K562 (cell line): ENCODE results near the gene MALAT1. TPM values are rescaled to one million over a fixed set of nuclear protein-coding genes. Genes with fewer than 3 reads are reported as not detected.
"Not testable (repeated sequence)": the region's sequence is repeated elsewhere in the genome, so short reads cannot be mapped to it uniquely, and the experiment has no call there.

ENCODE experiments used
- ATAC-seq: fragments of 200-7000 bp; cut with Tn5 transposase; 3 replicates; pipeline ENCODE4 v1.9.1; 2020; ENCODE audit warnings: moderate library complexity
- BruUV-seq: library from RNA; stranded (reverse); fragments of 400-500 nt; replicated peaks from 2 replicates; lab custom pipeline; 2021; lab: Mats Ljungman, UMichigan
- CTCF ChIA-PET: fragments of 300-600 bp; formaldehyde crosslinking; extraction: SDS; loops from one replicate; lab custom pipeline; 2021; ENCODE audit warnings: low intra/inter-chr PET ratio; lab: Yijun Ruan, JAX
- POLR2A ChIA-PET: fragments of 300-600, 350-650 bp; sonication (Branson Sonifier 250); formaldehyde crosslinking; extraction: SDS; loops from one replicate; lab custom pipeline; 2021; ENCODE audit warnings: antibody characterized with exemption, inconsistent platforms; lab: Yijun Ruan, JAX
- DNase-seq, 4 experiments: peaks; one replicate each; pipeline versions ENCODE4 v3.0.0 to v3.0.0-alpha.2; 2011 to 2018; ENCODE audit warnings: low spot score in 3 of 4, mixed read lengths in 3 of 4; ENCODE audit errors: extremely low read depth in 1 of 4
- FAIRE-seq: peaks from 2 replicates; lab custom pipeline; 2011; peaks lifted over from hg19 to GRCh38; lab: Jason Lieb, UNC
- H2AFZ ChIP-seq: 2 replicates; pipeline ENCODE4 v1.6.0; 2011; ENCODE audit warnings: low read depth, low read length, control low read depth, inconsistent platforms
- H3K27ac ChIP-seq: fragments of 200-600 bp; 3 replicates; pipeline ENCODE4 v1.8.0; 2011; ENCODE audit warnings: low read depth, mild to moderate bottlenecking, control low read depth, inconsistent platforms, low read length, moderate library complexity, mixed read lengths; ENCODE audit errors: extremely low read depth
- H3K27me3 ChIP-seq, 2 experiments: fragments of 300-600 bp in 1 of 2; 2 replicates in 1 of 2; 3 replicates in 1 of 2; pipeline versions ENCODE4 v1.6.0 to v1.8.0; 2011; ENCODE audit warnings: inconsistent platforms in 2 of 2, low read length in 2 of 2, mild to moderate bottlenecking in 1 of 2, mixed read lengths in 1 of 2, moderate library complexity in 1 of 2; ENCODE audit not compliant: control insufficient read depth in 2 of 2, insufficient read depth in 2 of 2
- H3K36me3 ChIP-seq: fragments of 300-600 bp; 3 replicates; pipeline ENCODE4 v1.8.0; 2011; ENCODE audit warnings: mild to moderate bottlenecking, low read length, inconsistent platforms; ENCODE audit not compliant: control insufficient read depth, insufficient read depth
- H3K4me1 ChIP-seq, 2 experiments: fragments of 200-600 bp in 1 of 2; replicated peaks in 1 of 2; 2 replicates in 1 of 2; 3 replicates in 1 of 2; pipeline versions ENCODE4 v1.5.1 to v1.8.0; 2011; ENCODE audit warnings: inconsistent platforms in 2 of 2, low read length in 2 of 2, mild to moderate bottlenecking in 1 of 2, mixed read lengths in 1 of 2, moderate library complexity in 1 of 2; ENCODE audit not compliant: control insufficient read depth in 2 of 2, insufficient read depth in 2 of 2
- H3K4me2 ChIP-seq: 2 replicates; pipeline ENCODE4 v1.6.1; 2011; ENCODE audit warnings: low read length, control low read depth, inconsistent platforms, mixed read lengths; ENCODE audit not compliant: insufficient read depth
- H3K4me3 ChIP-seq: fragments of 200-600 bp; sonication (generic), shearing (Covaris generic); 2 replicates; pipeline ENCODE4 v1.5.1; 2016; ENCODE audit warnings: control low read depth, inconsistent platforms
- H3K79me2 ChIP-seq: fragments of 200-600 bp; 3 replicates; pipeline ENCODE4 v1.8.0; 2011; ENCODE audit warnings: low read length, inconsistent platforms; ENCODE audit not compliant: control insufficient read depth, insufficient read depth
- H3K9ac ChIP-seq, 2 experiments: 2 replicates each; pipeline versions ENCODE4 v1.6.0 to v1.6.1; 2011; ENCODE audit warnings: low read depth in 2 of 2, low read length in 2 of 2, control low read depth in 1 of 2, inconsistent platforms in 1 of 2, mild to moderate bottlenecking in 1 of 2, mixed read lengths in 1 of 2; ENCODE audit not compliant: insufficient read depth in 1 of 2
- H3K9me1 ChIP-seq: one replicate; pipeline ENCODE4 v1.6.0; 2011; ENCODE audit warnings: inconsistent platforms, mild to moderate bottlenecking, low read length, moderate library complexity; ENCODE audit not compliant: control insufficient read depth, insufficient read depth
- H3K9me3 ChIP-seq: replicated peaks from 2 replicates; pipeline ENCODE4 v1.5.1; 2011; ENCODE audit warnings: low read depth, low read length, inconsistent platforms; ENCODE audit not compliant: control insufficient read depth, insufficient read depth
- H4K20me1 ChIP-seq: replicated peaks from 2 replicates; pipeline ENCODE4 v1.6.1; 2011; ENCODE audit warnings: low read length, inconsistent platforms, mixed read lengths; ENCODE audit not compliant: control insufficient read depth, insufficient read depth
- BACH1 ChIP-seq: fragments of 200-800 bp; sonication (Bioruptor generic); IDR thresholded peaks from 2 replicates; pipeline ENCODE4 v1.6.1; 2016; ENCODE audit warnings: missing genetic modification characterization, missing compliant biosample characterization
- CAMTA2 ChIP-seq: fragments of 250-450 bp; sonication (Bioruptor Pico); conservative IDR thresholded peaks from 2 replicates; pipeline ENCODE4 v1.5.1; 2022
- CSDE1 ChIP-seq, 2 experiments: fragments of 450-650 bp; IDR thresholded peaks; 2 replicates each; pipeline ENCODE4 v1.6.1; 2016; ENCODE audit warnings: mild to moderate bottlenecking in 1 of 2
- HMG20A ChIP-seq: fragments of 450-650 bp; formaldehyde crosslinking; conservative IDR thresholded peaks from 2 replicates; pipeline ENCODE4 v1.4.0; 2020; ENCODE audit warnings: mild to moderate bottlenecking, mixed read lengths
- IRF2 ChIP-seq: sonication (generic); formaldehyde crosslinking; IDR thresholded peaks from 2 replicates; pipeline ENCODE4 v1.8.1; 2022; ENCODE audit warnings: mild to moderate bottlenecking, missing genetic modification reagents
- LARP7 ChIP-seq: fragments of 450-650 bp; IDR thresholded peaks from 2 replicates; pipeline ENCODE4 v1.6.1; 2016
- PREB ChIP-seq: sonication (generic); formaldehyde crosslinking; IDR thresholded peaks from 2 replicates; pipeline ENCODE4 v1.8.1; 2023; ENCODE audit warnings: mild to moderate bottlenecking, missing genetic modification reagents
- SRSF1 ChIP-seq: fragments of 200-400 bp; formaldehyde crosslinking; IDR thresholded peaks from 2 replicates; pipeline ENCODE4 v1.6.1; 2017; ENCODE audit warnings: mild to moderate bottlenecking, low read depth, low read length, moderate library complexity
- U2AF2 ChIP-seq: fragments of 200-400 bp; formaldehyde crosslinking; optimal IDR thresholded peaks from 2 replicates; pipeline ENCODE3; 2017; ENCODE audit warnings: low read depth, mild to moderate bottlenecking, low read length
- ZBTB8A ChIP-seq: fragments of 450-650 bp; IDR thresholded peaks from 2 replicates; pipeline ENCODE4 v1.6.1; 2018; ENCODE audit warnings: mild to moderate bottlenecking, moderate library complexity; ENCODE audit not compliant: partially characterized antibody
- ZNF140 ChIP-seq: fragments of 250-450 bp; sonication (Bioruptor Pico); IDR thresholded peaks from 2 replicates; pipeline ENCODE4 v1.8.0; 2021; ENCODE audit warnings: moderate library complexity, mild to moderate bottlenecking, inconsistent platforms
- ZNF217 ChIP-seq: sonication (generic); formaldehyde crosslinking; IDR thresholded peaks from 2 replicates; pipeline ENCODE4 v1.8.0; 2022; ENCODE audit warnings: mild to moderate bottlenecking, missing genetic modification reagents
- WGBS: fragments of 100-300 bp; shearing (Covaris generic); methylation state at CpG from one replicate; pipeline ENCODE4 v1.1.6; 2016; ENCODE audit warnings: low coverage, mixed read lengths; ENCODE audit not compliant: insufficient coverage; ENCODE audit errors: missing lambda C conversion rate; 5-methylcytosine and 5-hydroxymethylcytosine counted together
- in situ Hi-C: fragments of 300-500 bp; cut with MboI; formaldehyde crosslinking; loops from 4 replicates; pipeline ENCODE4 v1.15.0; 2018; ENCODE audit warnings: inconsistent platforms, mixed read lengths
- intact Hi-C: fragments of 100-400 bp; cut with micrococcal nuclease; formaldehyde crosslinking; loops from 2 replicates; pipeline ENCODE4 v1.14.2; 2022
- polyA plus RNA-seq, 8 experiments: library from polyadenylated mRNA; depleted of rRNA in 4 of 8; stranded (reverse) in 5 of 8; unstranded in 3 of 8; fragments of >200 nt; fragmentation: Nextera tagmentation in 2 of 8; fragmentation: Illumina TruSeq in 1 of 8; extraction: Ambion mirVana in 2 of 8; extraction: Trizol in 1 of 8; gene quantifications; 2 replicates each; pipeline versions ENCODE4 v1.2.1 to v1.2.3, GENCODE V29; 2011 to 2014; ENCODE audit warnings: inconsistent platforms in 1 of 8, missing spikeins in 1 of 8
- total RNA-seq, 7 experiments: library from RNA; depleted of rRNA in 6 of 7; stranded (reverse); fragments of >200 nt in 6 of 7; fragmentation: Illumina TruSeq in 2 of 7; extraction: Trizol in 2 of 7; gene quantifications; 2 replicates each; pipeline versions ENCODE4 v1.2.1 to v1.2.3, GENCODE V29; 2011 to 2021; ENCODE audit warnings: low replicate concordance in 1 of 7
- TF ChIP-seq, protein P1 (sequence below): fragments of 250-450 bp; sonication (Bioruptor Pico); IDR thresholded peaks from 2 replicates; pipeline ENCODE4 v1.4.0; 2020; ENCODE audit warnings: mild to moderate bottlenecking, moderate library complexity

Gene MALAT1
- total and polyA plus RNA-seq, 9 of the 15 experiments (the other 6 are each of a cell fraction or from before 2014, with no cell fraction given): 363 to 8,715 (median 2,351) TPM

GRCh38 chr11:65498977-65499712 is at the start of gene MALAT1 (continued):
- TF ChIP-seq SRSF1: 0 out of 2 replicates have a peak, but pooled peaks have one; percentile 52
- peak; percentile 13; the same call in 1 of the 2 replicates for TF ChIP-seq ZNF140 (CRISPR knock-in tag)
- peak in 1 of 2 experiments; percentile 73; a peak in 2 of 4 replicates for TF ChIP-seq CSDE1 (IDR thresholded peaks at IDR 0.05)
- TF ChIP-seq PREB (CRISPR knock-in tag): peak; percentile 96; the same call in 1 of the 2 replicates
- TF ChIP-seq, protein P1, sequence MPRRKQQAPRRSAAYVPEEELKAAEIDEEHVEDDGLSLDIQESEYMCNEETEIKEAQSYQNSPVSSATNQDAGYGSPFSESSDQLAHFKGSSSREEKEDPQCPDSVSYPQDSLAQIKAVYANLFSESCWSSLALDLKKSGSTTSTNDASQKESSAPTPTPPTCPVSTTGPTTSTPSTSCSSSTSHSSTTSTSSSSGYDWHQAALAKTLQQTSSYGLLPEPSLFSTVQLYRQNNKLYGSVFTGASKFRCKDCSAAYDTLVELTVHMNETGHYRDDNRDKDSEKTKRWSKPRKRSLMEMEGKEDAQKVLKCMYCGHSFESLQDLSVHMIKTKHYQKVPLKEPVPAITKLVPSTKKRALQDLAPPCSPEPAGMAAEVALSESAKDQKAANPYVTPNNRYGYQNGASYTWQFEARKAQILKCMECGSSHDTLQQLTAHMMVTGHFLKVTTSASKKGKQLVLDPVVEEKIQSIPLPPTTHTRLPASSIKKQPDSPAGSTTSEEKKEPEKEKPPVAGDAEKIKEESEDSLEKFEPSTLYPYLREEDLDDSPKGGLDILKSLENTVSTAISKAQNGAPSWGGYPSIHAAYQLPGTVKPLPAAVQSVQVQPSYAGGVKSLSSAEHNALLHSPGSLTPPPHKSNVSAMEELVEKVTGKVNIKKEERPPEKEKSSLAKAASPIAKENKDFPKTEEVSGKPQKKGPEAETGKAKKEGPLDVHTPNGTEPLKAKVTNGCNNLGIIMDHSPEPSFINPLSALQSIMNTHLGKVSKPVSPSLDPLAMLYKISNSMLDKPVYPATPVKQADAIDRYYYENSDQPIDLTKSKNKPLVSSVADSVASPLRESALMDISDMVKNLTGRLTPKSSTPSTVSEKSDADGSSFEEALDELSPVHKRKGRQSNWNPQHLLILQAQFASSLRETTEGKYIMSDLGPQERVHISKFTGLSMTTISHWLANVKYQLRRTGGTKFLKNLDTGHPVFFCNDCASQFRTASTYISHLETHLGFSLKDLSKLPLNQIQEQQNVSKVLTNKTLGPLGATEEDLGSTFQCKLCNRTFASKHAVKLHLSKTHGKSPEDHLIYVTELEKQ (CRISPR knock-in tag): no peak
- TF ChIP-seq BACH1 (tag): peak; percentile 17
- TF ChIP-seq CAMTA2 (CRISPR knock-in tag): peak; percentile 99
- peak; percentile 7; the same call in 1 of the 2 replicates for TF ChIP-seq LARP7
- TF ChIP-seq HMG20A (CRISPR knock-in tag): peak; percentile 90
- TF ChIP-seq ZBTB8A: no peak
- no peak for TF ChIP-seq ZNF217 (CRISPR knock-in tag)
- no peak for TF ChIP-seq IRF2 (CRISPR knock-in tag)
- no peak for TF ChIP-seq U2AF2

DNA sequence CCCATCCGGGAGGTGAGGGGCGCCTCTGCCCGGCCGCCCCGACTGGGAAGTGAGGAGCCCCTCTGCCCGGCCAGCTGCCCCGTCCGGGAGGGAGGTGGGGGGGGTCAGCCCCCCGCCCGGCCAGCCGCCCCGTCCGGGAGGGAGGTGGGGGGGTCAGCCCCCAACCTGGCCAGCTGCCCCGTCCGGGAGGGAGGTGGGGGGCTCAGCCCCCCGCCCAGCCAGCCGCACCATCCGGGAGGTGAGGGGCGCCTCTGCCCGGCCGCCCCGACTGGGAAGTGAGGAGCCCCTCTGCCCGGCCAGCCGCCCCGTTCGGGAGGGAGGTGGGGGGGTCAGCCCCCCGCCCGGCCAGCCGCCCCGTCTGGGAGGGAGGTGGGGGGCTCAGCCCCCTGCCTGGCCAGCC is 47.5 kb upstream of the MALAT1 start:
- DNase-seq, H3K9ac ChIP-seq, BruUV-seq, FAIRE-seq, H4K20me1 ChIP-seq, H3K4me3 ChIP-seq, H3K4me2 ChIP-seq, POLR2A ChIA-PET, H3K36me3 ChIP-seq, H3K9me1 ChIP-seq, ATAC-seq, H3K27me3 ChIP-seq, H2AFZ ChIP-seq, intact Hi-C loops, in situ Hi-C loops, H3K27ac ChIP-seq, H3K9me3 ChIP-seq, CTCF ChIA-PET: not testable (repeated sequence)
- Histone ChIP-seq H3K79me2 (peaks cover 19% of the 10 kb centered on the region), H3K4me1 (peaks cover 16 to 36% of the 10 kb centered on the region in 2 experiments; a peak in 4 of 5 replicates)
- no CpG with 5 or more reads among the region's 30 CpGs for WGBS
